ENCODE results near the gene RTKN.

Gene RTKN

GRCh38 chr2:74375838-74376237, 65.9 kb downstream of the RTKN start:
- DNase-seq, result no peak
